ENCODE results near the gene BACH2.

BACH2 gene

GRCh38 chr6:89941031-89941762, 355.4 kb downstream of the BACH2 start:
- H3K36me3 Mint-ChIP-seq (ENCODE audit: low read depth): peaks cover 96% of the 10 kb centered on the region
- peak overlapping the region; percentile 72 for H3K27ac Mint-ChIP-seq
- DNase-seq: no peak
- no peak overlapping the region for H3K4me3 Mint-ChIP-seq
- H3K4me1 Mint-ChIP-seq (ENCODE audit: low read depth): peaks cover 78% of the 10 kb centered on the region
- no peaks in the 10 kb centered on the region for H3K9me3 Mint-ChIP-seq
- H3K27me3 Mint-ChIP-seq: no peaks in the 10 kb centered on the region

- H3K4me1 Mint-ChIP-seq (ENCODE audit: low read depth): peaks cover 73% of the 10 kb centered on the region
- no peaks in the 10 kb centered on the region for H3K9me3 Mint-ChIP-seq
- H3K4me3 Mint-ChIP-seq: peak overlapping the region; percentile 8
- peak overlapping the region; percentile 75 for H3K27ac Mint-ChIP-seq
- peak; percentile 65 for DNase-seq
- peaks cover 96% of the 10 kb centered on the region for H3K36me3 Mint-ChIP-seq (ENCODE audit: low read depth)
- no peaks in the 10 kb centered on the region for H3K27me3 Mint-ChIP-seq
These were observed 356.2 kb downstream of the BACH2 start for GRCh38 chr6:89940225-89941027.

GRCh38 chr6:89939144-89939543, 357.5 kb downstream of the BACH2 start:
- Mint-ChIP-seq H3K36me3 (ENCODE audit: low read depth) (peaks cover 96% of the 10 kb centered on the region), H3K4me3 (no peak overlapping the region), H3K27ac (peak overlapping the region; percentile 50), H3K9me3 (no peaks in the 10 kb centered on the region), H3K27me3 (no peaks in the 10 kb centered on the region), H3K4me1 (ENCODE audit: low read depth) (peaks cover 67% of the 10 kb centered on the region)
- DNase-seq: no peak

- H3K4me1 Mint-ChIP-seq (ENCODE audit: low read depth): peaks cover 65% of the 10 kb centered on the region
- DNase-seq: no peak
- H3K36me3 Mint-ChIP-seq (ENCODE audit: low read depth): peaks cover 97% of the 10 kb centered on the region
- no peaks in the 10 kb centered on the region for H3K27me3 Mint-ChIP-seq
- H3K4me3 Mint-ChIP-seq: no peak overlapping the region
- H3K27ac Mint-ChIP-seq: peak overlapping the region; percentile 26
- H3K9me3 Mint-ChIP-seq: no peaks in the 10 kb centered on the region
These were observed 358.6 kb downstream of the BACH2 start for GRCh38 chr6:89938014-89938413.

- no peak for DNase-seq
- H3K4me3 Mint-ChIP-seq: no peak overlapping the region
- peaks cover 59% of the 10 kb centered on the region for H3K4me1 Mint-ChIP-seq (ENCODE audit: low read depth)
- peaks cover 98% of the 10 kb centered on the region for H3K36me3 Mint-ChIP-seq (ENCODE audit: low read depth)
- no peaks in the 10 kb centered on the region for H3K9me3 Mint-ChIP-seq
- no peaks in the 10 kb centered on the region for H3K27me3 Mint-ChIP-seq
- peak overlapping the region; percentile 74 for H3K27ac Mint-ChIP-seq
These were observed 360.5 kb downstream of the BACH2 start for GRCh38 chr6:89936177-89936576.

- H3K36me3 Mint-ChIP-seq (ENCODE audit: low read depth): peaks cover 96% of the 10 kb centered on the region
- H3K9me3 Mint-ChIP-seq: no peaks in the 10 kb centered on the region
- peaks cover 60% of the 10 kb centered on the region for H3K4me1 Mint-ChIP-seq (ENCODE audit: low read depth)
- DNase-seq: no peak
- H3K4me3 Mint-ChIP-seq: no peak overlapping the region
- peak overlapping the region; percentile 71 for H3K27ac Mint-ChIP-seq
- H3K27me3 Mint-ChIP-seq: no peaks in the 10 kb centered on the region
These were observed 361.8 kb downstream of the BACH2 start for GRCh38 chr6:89934685-89935366.

GRCh38 chr6:89932245-89932802, 364.3 kb downstream of the BACH2 start:
- H3K27me3 Mint-ChIP-seq: no peaks in the 10 kb centered on the region
- H3K36me3 Mint-ChIP-seq (ENCODE audit: low read depth): peaks cover 98% of the 10 kb centered on the region
- H3K9me3 Mint-ChIP-seq: no peaks in the 10 kb centered on the region
- DNase-seq: no peak
- H3K27ac Mint-ChIP-seq: peak overlapping the region; percentile 71
- H3K4me1 Mint-ChIP-seq (ENCODE audit: low read depth): peaks cover 69% of the 10 kb centered on the region
- H3K4me3 Mint-ChIP-seq: no peak overlapping the region

GRCh38 chr6:89930789-89931188, 365.9 kb downstream of the BACH2 start:
- H3K4me1 Mint-ChIP-seq (ENCODE audit: low read depth): peaks cover 76% of the 10 kb centered on the region
- no peak for DNase-seq
- peaks cover 91% of the 10 kb centered on the region for H3K36me3 Mint-ChIP-seq (ENCODE audit: low read depth)
- no peaks in the 10 kb centered on the region for H3K27me3 Mint-ChIP-seq
- H3K9me3 Mint-ChIP-seq: no peaks in the 10 kb centered on the region
- peak overlapping the region; percentile 78 for H3K27ac Mint-ChIP-seq
- H3K4me3 Mint-ChIP-seq: no peak overlapping the region

GRCh38 chr6:89928604-89929003, 368.0 kb downstream of the BACH2 start:
- Mint-ChIP-seq H3K27ac (peak overlapping the region; percentile 88), H3K4me1 (ENCODE audit: low read depth) (peaks cover 73% of the 10 kb centered on the region), H3K27me3 (no peaks in the 10 kb centered on the region), H3K36me3 (ENCODE audit: low read depth) (peaks cover 70% of the 10 kb centered on the region), H3K4me3 (no peak overlapping the region), H3K9me3 (no peaks in the 10 kb centered on the region)
- DNase-seq: no peak

- peaks cover 67% of the 10 kb centered on the region for H3K4me1 Mint-ChIP-seq (ENCODE audit: low read depth)
- H3K27ac Mint-ChIP-seq: peak overlapping the region; percentile 88
These were observed 368.7 kb downstream of the BACH2 start for GRCh38 chr6:89927791-89928550.

GRCh38 chr6:89927264-89927663, 369.4 kb downstream of the BACH2 start:
- no peak overlapping the region for H3K4me3 Mint-ChIP-seq
- DNase-seq: no peak

More at GRCh38 chr6:89927791-89928550, 368.7 kb downstream of the BACH2 start:
- no peaks in the 10 kb centered on the region for H3K9me3 Mint-ChIP-seq
- no peak for DNase-seq
- peaks cover 63% of the 10 kb centered on the region for H3K36me3 Mint-ChIP-seq (ENCODE audit: low read depth)
- no peaks in the 10 kb centered on the region for H3K27me3 Mint-ChIP-seq
- no peak overlapping the region for H3K4me3 Mint-ChIP-seq

GRCh38 chr6:89925826-89926225, 370.8 kb downstream of the BACH2 start:
- Mint-ChIP-seq H3K27me3 (peaks cover 5% of the 10 kb centered on the region), H3K27ac (no peak overlapping the region), H3K4me1 (ENCODE audit: low read depth) (peaks cover 54% of the 10 kb centered on the region), H3K36me3 (ENCODE audit: low read depth) (peaks cover 42% of the 10 kb centered on the region), H3K4me3 (no peak overlapping the region), H3K9me3 (no peaks in the 10 kb centered on the region)
- DNase-seq: no peak

More at GRCh38 chr6:89927264-89927663, 369.4 kb downstream of the BACH2 start:
- peaks cover 66% of the 10 kb centered on the region for H3K4me1 Mint-ChIP-seq (ENCODE audit: low read depth)
- no peaks in the 10 kb centered on the region for H3K9me3 Mint-ChIP-seq
- H3K36me3 Mint-ChIP-seq (ENCODE audit: low read depth): peaks cover 56% of the 10 kb centered on the region
- H3K27me3 Mint-ChIP-seq: peaks cover 2% of the 10 kb centered on the region
- H3K27ac Mint-ChIP-seq: peak overlapping the region; percentile 88

- DNase-seq: no peak
- H3K9me3 Mint-ChIP-seq: no peaks in the 10 kb centered on the region
- peaks cover 5% of the 10 kb centered on the region for H3K27me3 Mint-ChIP-seq
- H3K4me1 Mint-ChIP-seq (ENCODE audit: low read depth): peaks cover 39% of the 10 kb centered on the region
- no peak overlapping the region for H3K4me3 Mint-ChIP-seq
- H3K36me3 Mint-ChIP-seq (ENCODE audit: low read depth): peaks cover 27% of the 10 kb centered on the region
- peak overlapping the region; percentile 20 for H3K27ac Mint-ChIP-seq
These were observed 372.4 kb downstream of the BACH2 start for GRCh38 chr6:89924231-89924630.

GRCh38 chr6:89921691-89922090, 375.0 kb downstream of the BACH2 start:
- Mint-ChIP-seq H3K4me1 (ENCODE audit: low read depth) (peaks cover 14% of the 10 kb centered on the region), H3K27me3 (peaks cover 5% of the 10 kb centered on the region), H3K9me3 (peaks cover 6% of the 10 kb centered on the region), H3K36me3 (ENCODE audit: low read depth) (peaks cover 2% of the 10 kb centered on the region), H3K4me3 (no peak overlapping the region), H3K27ac (no peak overlapping the region)
- DNase-seq: no peak

Measured in activated T-cell treated with anti-CD3 and anti-CD28 coated beads, Interleukin-2, amount 50 U/mL, for 24 hours (primary cell).